ENCODE measurements around the gene CYSRT1.

The CYSRT1 gene

DNA sequence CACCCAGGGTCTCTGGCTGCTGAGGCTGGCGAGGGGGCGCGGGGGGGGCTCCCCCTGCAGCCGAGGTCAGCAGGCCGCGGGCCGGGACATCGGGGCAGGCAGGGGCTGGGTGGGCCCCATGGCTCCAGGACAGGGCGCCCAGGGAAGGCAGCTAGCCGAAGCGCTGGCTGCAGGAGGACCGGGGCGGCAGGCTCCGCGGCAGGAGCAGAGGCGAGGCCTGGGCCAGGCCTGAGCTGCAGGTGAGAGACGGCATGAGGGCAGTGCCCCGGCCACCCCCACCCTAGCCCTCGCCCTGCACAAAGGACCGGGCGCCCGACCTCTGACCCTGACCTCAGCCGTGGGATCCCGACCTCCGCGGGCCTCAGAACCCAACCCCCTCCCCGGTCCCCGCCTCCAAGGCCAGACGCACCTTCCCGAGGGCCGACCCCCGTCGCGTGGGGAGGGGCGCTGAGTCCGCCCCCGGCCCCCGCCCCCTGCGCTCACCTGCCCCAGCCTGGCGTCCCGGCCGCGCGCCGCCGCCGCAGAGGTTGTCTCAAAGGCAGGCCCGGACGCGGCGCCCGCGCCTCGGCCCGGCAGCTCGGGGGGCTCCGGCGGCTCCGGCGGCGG, 3.4 kb upstream of the CYSRT1 start:
- Mint-ChIP-seq H3K4me1 (ENCODE audit: low read depth) (peaks cover 40% of the 10 kb centered on the region), H3K9me3 (no peaks in the 10 kb centered on the region), H3K36me3 (ENCODE audit: low read depth) (peaks cover 15% of the 10 kb centered on the region), H3K27ac (no peak overlapping the region), H3K27me3 (peaks cover 22% of the 10 kb centered on the region), H3K4me3 (peak overlapping the region; percentile 6)
- intact Hi-C loops (cut with micrococcal nuclease) = loop anchor here (2.0 to 5.0 kb wide), 2 partner anchors 17 to 34 kb away; partner anchors contain the start of genes ANAPC2, NDOR1, SSNA1 and TMEM203

DNA sequence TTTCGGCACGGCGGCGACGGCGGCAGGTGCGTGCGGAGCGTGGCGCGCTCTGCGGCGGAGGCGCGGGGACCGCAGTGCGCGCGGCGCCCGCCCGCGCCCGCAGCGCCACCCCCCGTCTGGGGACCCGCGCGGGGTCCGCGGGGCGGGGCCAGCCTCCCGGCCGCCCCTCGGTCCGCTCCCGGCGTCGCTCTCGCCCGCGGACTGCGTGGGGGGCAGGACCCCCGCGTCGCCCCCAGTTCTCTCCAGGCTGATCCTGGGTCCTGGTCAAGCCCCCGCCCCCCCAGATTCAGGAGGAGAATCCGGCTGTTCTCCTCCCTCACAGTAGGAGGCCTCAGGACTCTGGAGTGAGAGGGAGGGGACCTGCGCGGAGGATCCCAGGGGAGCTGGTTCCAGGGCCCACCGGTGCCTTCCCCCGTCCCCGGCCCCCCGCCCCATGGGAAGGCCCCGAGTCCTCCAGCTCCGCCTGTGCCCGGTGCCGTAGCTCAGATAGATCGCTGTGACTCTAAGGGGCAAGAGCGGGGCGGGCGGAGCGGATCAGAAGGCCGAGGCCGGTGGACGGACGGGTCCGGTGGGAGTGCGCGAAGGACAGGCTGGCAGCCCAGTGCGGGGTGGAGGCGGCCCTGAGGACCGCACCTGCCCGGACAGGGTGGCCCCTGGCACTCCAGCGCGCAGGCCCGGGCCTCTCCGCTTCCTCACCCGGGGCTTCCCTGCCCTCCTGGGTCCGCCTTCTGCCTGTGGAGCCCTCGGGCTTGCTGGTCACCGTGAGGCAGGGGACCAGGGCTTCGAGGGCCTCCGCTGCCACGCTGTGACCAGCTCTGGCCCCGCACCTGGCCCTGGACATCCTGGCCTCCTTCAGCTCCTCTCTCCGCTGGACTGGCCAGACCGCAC, 2.5 kb upstream of the CYSRT1 start, which contains the start of gene RNF208:
RNF208 (minus strand) TSS at position 51 of the 888 bp plus-strand sequence. CDS start 1,028 bp downstream, outside the sequence.
- peak within 1 kb of the TSS; percentile 87 for H3K27ac Mint-ChIP-seq
- peaks cover 27% of the 10 kb centered on the region for H3K27me3 Mint-ChIP-seq
- peaks cover 35% of the 10 kb centered on the region for H3K4me1 Mint-ChIP-seq (ENCODE audit: low read depth)
- H3K4me3 Mint-ChIP-seq = peak within 1 kb of the TSS; percentile 86
- no peaks in the 10 kb centered on the region for H3K9me3 Mint-ChIP-seq
- intact Hi-C loops (cut with micrococcal nuclease) = loop anchor here (2.0 to 5.0 kb wide), 2 partner anchors 18 to 35 kb away; partner anchors contain the start of genes ANAPC2, NDOR1, SSNA1 and TMEM203
- H3K36me3 Mint-ChIP-seq (ENCODE audit: low read depth) = peaks cover 6% of the 10 kb centered on the region

DNA sequence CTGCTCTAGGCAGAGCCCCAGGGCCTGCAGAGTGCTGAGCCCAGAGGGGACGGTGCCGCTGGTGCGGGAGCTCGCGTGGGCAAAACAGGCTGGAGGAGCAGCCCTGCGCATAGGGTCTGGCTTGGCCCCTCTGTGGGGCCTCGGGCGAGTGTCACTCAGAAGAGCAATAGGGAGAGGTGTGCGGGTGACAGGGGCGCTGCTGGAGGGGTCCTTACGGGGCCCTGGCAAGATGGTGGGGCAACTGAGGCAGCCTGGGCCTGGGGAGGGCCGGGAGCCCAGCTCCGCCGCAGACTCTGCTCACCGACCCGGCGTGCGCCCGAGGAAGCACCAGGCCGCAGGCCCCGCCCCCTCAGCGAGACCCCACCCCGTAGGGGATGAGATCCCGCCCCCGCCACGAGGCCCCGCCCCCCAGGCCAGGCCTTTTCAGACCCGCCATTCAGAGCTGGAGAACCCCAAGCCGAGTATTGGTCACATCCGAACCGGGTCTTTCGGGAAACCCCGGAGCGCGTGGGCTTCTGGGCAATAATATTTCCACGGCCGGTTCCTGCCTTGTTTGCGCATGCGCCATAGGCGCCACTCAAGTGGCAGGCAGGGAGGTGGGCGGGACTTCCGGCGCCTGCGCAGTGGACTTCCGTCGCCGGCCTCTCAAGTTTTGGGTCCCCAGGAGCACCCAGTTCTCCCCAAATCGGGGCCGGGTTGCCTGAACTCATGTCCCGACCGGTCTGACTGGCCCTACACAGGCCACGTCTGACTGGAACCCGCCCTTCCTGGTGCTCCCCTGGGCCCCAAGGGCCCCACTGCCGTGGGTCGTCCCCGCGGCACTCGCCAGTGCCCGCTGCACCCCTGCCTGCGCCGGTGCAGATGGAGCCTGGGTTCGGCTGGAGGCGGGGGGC, 1.6 kb upstream of the CYSRT1 start:
- Mint-ChIP-seq H3K9me3 (no peaks in the 10 kb centered on the region), H3K4me3 (peak overlapping the region; percentile 86), H3K4me1 (ENCODE audit: low read depth) (peaks cover 31% of the 10 kb centered on the region), H3K36me3 (ENCODE audit: low read depth) (no peaks in the 10 kb centered on the region), H3K27me3 (peaks cover 32% of the 10 kb centered on the region), H3K27ac (peak overlapping the region; percentile 87)
- intact Hi-C loops (cut with micrococcal nuclease) = loop anchor here (2.0 to 5.0 kb wide), 2 partner anchors 19 to 36 kb away; partner anchors contain the start of genes ANAPC2, NDOR1, SSNA1 and TMEM203

DNA sequence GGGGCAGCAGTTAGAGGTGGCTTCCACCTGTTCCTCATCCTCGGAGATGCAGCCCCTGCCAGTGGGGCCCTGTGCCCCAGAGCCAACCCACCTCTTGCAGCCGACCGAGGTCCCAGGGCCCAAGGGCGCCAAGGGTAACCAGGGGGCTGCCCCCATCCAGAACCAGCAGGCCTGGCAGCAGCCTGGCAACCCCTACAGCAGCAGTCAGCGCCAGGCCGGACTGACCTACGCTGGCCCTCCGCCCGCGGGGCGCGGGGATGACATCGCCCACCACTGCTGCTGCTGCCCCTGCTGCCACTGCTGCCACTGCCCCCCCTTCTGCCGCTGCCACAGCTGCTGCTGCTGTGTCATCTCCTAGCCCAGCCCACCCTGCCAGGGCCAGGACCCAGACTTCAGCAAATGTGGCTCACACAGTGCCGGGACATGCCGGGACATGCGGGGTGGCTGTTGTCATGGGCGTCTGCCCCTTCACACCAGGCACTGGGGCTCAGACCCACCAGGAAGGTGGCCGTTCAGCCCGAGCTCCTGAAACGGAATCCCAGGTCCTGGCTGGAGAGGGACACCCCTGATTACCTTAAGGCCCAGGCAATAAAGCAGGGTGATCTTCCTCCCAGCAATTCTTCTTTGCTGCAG, 841 bp downstream of the CYSRT1 start:
- Mint-ChIP-seq H3K36me3 (ENCODE audit: low read depth) (no peaks in the 10 kb centered on the region), H3K4me3 (no peak overlapping the region), H3K9me3 (no peaks in the 10 kb centered on the region), H3K27ac (no peak overlapping the region), H3K4me1 (ENCODE audit: low read depth) (peaks cover 20% of the 10 kb centered on the region), H3K27me3 (peaks cover 43% of the 10 kb centered on the region)
- intact Hi-C loops (cut with micrococcal nuclease) = loop anchor here (2.0 to 5.0 kb wide), 2 partner anchors 107 to 179 kb away; partner anchors contain the start of gene NPDC1

DNA sequence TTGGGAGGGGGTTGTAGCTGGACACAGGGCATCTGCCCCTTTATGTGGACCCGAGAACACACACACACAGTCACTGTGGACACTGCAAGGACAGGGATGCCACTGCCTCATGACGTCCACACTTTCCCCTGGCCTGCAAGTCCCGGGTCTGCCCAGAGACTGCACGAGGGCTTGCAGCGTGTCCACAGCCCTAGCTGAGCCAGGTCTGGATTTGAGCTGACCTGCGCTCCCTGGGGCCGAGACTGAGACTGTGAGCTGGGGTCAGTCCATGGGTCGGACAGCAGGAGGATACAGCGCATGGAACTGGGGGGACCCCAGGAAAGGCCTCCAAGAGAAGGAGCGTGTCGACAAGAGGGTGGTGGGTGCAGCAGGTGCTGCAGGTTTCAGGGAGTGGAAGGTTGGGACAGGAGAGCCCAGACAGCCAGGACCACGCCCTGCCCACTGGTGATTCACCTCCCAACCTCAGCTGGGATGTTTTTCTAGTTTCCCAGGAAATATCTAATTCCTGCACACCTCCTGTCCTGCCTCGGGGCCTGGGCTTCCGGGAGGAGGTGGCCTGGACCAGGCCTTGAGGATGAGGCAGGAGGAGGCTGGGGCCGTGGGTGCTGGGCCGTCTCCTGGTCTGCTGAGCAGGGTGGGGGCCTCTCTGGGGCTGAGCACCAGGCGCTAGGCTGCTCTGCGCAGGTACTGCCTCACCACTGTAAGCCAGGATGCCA, 1.5 kb downstream of the CYSRT1 start:
- H3K36me3 Mint-ChIP-seq (ENCODE audit: low read depth) = no peaks in the 10 kb centered on the region
- H3K27me3 Mint-ChIP-seq = peaks cover 43% of the 10 kb centered on the region
- H3K27ac Mint-ChIP-seq = no peak overlapping the region
- intact Hi-C loops (cut with micrococcal nuclease) = loop anchor here (2.0 to 5.0 kb wide), 2 partner anchors 108 to 179 kb away; partner anchors contain the start of gene NPDC1
- H3K4me1 Mint-ChIP-seq (ENCODE audit: low read depth) = peaks cover 18% of the 10 kb centered on the region
- no peaks in the 10 kb centered on the region for H3K9me3 Mint-ChIP-seq
- H3K4me3 Mint-ChIP-seq = no peak overlapping the region

DNA sequence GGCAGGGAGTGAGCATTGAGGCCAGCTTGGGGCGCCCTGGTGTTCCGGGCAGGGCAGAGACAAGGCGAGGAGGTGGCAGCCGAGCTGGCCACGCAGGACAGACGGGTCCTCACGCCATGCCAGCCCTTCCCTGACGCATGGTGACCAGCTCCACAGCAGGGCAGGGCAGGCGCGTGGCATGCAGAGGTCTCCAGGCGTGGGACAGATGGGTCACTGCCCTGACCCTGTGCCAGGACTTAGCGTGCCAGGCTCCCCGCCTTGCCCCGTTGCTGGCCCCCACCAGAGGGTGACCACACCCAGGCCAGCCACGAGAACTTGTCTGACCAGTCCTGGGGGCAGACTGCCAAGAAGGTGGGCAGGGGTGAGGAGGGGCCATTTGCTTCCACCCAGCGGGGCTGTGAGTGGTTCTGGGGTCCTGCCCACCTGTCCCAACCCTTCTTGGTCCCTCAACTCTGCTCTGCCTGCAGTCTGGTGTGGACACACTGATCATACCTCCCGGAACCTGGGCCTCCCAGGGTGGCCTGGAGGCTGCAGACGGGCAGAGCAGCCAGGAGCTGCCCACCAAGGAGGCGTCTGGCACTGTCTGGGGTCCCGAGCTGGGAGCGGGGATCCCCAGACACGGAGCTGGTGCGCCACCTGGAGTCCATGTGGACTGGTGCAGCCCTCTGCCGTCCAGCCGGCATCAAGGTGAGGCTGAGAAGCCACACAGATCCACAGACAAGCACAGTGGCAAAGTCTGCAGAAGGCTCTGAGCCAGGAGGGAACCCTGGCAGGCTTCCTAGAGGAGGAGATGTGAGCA, 2.3 kb downstream of the CYSRT1 start, which contains the start of gene RNF224:
RNF224 (plus strand) TSS at position 449 of the 799 bp plus-strand sequence. CDS start 834 bp downstream, outside the sequence.
- no peaks in the 10 kb centered on the region for H3K36me3 Mint-ChIP-seq (ENCODE audit: low read depth)
- H3K27ac Mint-ChIP-seq = no peak within 1 kb of the TSS
- intact Hi-C loops (cut with micrococcal nuclease) = loop anchor here (2.0 to 5.0 kb wide), 2 partner anchors 108 to 180 kb away; partner anchors contain the start of gene NPDC1
- peaks cover 48% of the 10 kb centered on the region for H3K27me3 Mint-ChIP-seq
- H3K9me3 Mint-ChIP-seq = no peaks in the 10 kb centered on the region
- no peak within 1 kb of the TSS for H3K4me3 Mint-ChIP-seq
- H3K4me1 Mint-ChIP-seq (ENCODE audit: low read depth) = peaks cover 18% of the 10 kb centered on the region

DNA sequence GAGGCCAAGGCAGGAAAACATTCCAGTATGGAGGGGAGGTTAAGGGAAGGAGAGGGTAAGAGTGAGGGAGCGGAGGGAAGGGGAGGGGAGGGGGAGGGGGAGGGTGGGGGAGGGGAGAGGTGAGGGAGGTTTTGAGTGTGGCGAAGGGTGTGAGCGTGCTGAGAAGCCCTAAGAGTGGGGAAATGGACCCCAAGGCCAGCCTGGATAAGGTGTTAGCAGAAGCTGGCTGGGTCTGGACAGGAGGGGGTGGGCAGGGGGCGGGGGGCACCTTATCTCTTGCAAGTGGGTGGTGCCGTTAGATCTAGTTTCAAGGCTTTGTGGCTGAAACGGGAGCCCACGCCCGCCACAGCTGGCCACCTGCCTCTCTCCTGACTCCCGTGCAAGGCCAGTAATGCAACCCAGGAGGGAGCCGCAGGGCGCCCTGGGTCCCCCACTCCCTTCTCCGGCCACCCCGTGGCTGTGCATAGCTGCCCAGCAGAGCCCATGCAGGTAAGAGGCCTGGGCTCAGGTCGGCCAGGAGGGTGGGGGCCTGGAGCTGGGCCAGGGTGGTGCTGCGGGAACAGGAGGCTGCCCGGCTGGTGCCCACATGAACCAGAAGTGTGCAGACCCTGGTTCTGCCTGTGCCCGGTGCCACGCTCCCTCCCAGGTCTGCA, 3.0 kb downstream of the CYSRT1 start:
- Mint-ChIP-seq H3K27me3 (peaks cover 53% of the 10 kb centered on the region), H3K27ac (no peak overlapping the region), H3K4me3 (no peak overlapping the region), H3K36me3 (ENCODE audit: low read depth) (no peaks in the 10 kb centered on the region), H3K9me3 (no peaks in the 10 kb centered on the region), H3K4me1 (ENCODE audit: low read depth) (peaks cover 13% of the 10 kb centered on the region)
- intact Hi-C loops (cut with micrococcal nuclease) = loop anchor here (2.0 to 5.0 kb wide), 2 partner anchors 109 to 181 kb away; partner anchors contain the start of gene NPDC1

DNA sequence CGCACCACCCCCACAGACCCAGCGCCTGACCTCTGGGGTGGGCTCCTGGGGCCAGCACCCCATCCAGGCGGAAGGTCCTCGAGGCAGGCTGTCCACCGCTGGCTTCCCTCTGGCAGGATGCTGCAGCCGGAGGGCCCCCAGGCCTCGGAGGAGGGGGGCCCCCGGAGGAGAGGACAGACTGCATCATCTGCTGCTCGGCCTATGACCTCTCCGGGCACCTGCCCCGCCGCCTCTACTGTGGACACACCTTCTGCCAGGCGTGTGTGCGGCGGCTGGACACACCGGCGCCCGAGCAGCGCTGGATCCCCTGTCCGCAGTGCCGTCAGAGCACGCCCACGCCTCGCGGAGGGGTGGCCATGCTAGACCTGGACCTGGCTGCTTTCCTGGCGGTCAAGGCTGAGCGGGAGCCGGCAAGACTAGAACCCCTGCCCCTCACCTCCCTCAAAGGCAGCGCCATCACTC, 3.6 kb downstream of the CYSRT1 start:
- Mint-ChIP-seq H3K9me3 (no peaks in the 10 kb centered on the region), H3K4me3 (no peak overlapping the region), H3K27me3 (peaks cover 53% of the 10 kb centered on the region), H3K36me3 (ENCODE audit: low read depth) (no peaks in the 10 kb centered on the region), H3K27ac (no peak overlapping the region), H3K4me1 (ENCODE audit: low read depth) (peaks cover 11% of the 10 kb centered on the region)
- intact Hi-C loops (cut with micrococcal nuclease) = loop anchor here (5.0 kb wide), 1 partner anchor 181 kb away; the partner anchor contains the start of gene NPDC1

DNA sequence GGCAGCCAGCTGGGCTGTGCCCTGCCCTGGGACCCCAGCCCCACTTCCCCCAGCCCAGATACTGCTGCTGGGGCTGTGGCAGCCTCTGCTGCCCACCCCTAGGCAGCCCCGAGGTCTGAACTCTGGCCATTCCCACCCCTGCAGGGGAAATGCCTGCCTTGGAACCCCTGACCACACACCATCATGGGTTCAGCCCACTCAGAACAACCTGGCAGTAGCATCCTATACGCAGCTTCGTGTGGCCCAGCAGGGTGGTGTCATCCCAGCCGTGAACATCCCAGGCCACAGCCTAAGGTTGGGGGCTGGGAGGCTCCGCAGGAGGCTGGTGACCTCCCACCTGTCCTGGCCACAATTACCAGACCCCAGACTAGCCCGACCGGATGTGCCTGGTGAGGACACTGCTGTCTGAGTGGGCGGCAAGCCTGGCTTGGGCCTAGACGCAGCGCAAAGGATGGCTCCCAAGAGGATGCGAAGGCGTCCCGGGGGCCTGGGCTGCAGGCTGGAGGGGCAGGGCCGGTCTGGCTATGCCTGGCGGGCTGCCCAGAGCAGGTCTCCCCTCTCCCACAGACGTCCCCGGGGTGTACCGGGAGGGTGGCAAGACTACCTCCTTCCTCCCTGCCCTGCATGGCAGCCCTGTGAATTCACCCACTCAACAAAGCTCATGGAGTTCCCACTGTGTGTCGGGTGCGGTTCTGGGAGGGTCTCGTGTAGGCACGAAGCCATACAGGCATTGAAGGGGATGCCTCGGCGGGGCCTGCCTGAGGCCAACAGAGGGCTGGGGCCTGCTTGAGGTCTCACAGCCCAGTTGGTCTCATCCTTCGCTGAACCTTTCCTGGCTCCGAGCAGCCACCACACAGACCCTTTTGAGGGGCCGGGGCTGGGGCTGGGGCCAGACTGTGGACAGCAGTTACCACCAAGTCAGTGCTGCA, 4.3 kb downstream of the CYSRT1 start:
- no peaks in the 10 kb centered on the region for H3K36me3 Mint-ChIP-seq (ENCODE audit: low read depth)
- peaks cover 11% of the 10 kb centered on the region for H3K4me1 Mint-ChIP-seq (ENCODE audit: low read depth)
- intact Hi-C loops (cut with micrococcal nuclease) = loop anchor here (5.0 kb wide), 1 partner anchor 182 kb away; the partner anchor contains the start of gene NPDC1
- no peaks in the 10 kb centered on the region for H3K9me3 Mint-ChIP-seq
- H3K4me3 Mint-ChIP-seq = no peak overlapping the region
- no peak overlapping the region for H3K27ac Mint-ChIP-seq
- peaks cover 56% of the 10 kb centered on the region for H3K27me3 Mint-ChIP-seq

DNA sequence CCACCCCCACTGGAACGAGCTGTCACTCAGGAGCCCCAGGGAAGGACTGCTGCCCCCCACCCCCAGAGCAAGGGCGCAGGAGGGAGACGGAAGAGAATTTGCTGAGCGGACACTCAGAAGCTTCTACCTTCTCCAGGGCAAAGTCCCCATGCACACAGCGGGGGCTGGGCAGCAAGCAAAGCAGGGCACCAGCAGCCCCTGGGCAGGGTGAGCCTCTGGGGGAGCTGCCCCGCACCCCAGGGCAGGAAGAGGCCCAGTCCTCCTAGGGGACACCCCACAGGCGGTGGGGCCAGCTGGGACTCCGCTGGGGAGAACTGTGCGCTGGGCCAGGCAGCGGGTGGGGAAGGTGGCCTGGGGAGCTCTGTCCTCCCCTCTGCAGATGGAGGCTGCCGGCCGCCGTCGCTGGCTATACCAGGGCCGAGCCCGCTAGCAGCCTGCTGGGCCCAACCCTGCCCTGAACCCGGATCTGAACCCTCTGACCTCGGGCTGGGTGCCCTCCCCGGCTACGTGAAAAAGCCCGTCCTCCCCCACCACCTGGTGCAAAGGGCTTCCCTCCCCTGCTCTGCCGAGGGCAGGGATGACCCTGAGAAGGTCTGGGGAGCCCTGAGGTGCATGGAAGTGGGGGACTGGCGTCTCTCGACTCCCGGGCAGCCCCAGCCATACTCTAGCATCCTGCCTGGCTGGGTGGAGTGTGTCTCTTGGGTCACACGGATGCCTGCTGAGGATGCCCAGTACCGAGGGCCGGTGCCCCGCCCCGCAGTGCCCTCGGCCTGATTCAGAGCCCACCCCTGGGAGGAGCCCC, 5.1 kb downstream of the CYSRT1 start:
- no peak overlapping the region for H3K4me3 Mint-ChIP-seq
- no peaks in the 10 kb centered on the region for H3K36me3 Mint-ChIP-seq (ENCODE audit: low read depth)
- intact Hi-C loops (cut with micrococcal nuclease) = loop anchor here (5.0 kb wide), 1 partner anchor 183 kb away; the partner anchor contains the start of gene NPDC1
- no peak overlapping the region for H3K27ac Mint-ChIP-seq
- peaks cover 63% of the 10 kb centered on the region for H3K27me3 Mint-ChIP-seq
- H3K9me3 Mint-ChIP-seq = no peaks in the 10 kb centered on the region
- peaks cover 11% of the 10 kb centered on the region for H3K4me1 Mint-ChIP-seq (ENCODE audit: low read depth)

Measured in dendritic cell treated with granulocyte-macrophage colony-stimulating factor and Interleukin-4, amounts not matched to agents 40 ng/mL and 50 ng/mL, for 4 days (primary cell).